HepG2 (cell line): ENCODE measurements around the gene STKLD1.

Source experiments
- CBX1 ChIP-seq: IDR thresholded peaks from one replicate; pipeline ENCODE4 v1.6.1; 2016; ENCODE audit warnings: antibody characterized with exemption, low read depth
- CTCF ChIP-seq: sonication (generic); formaldehyde crosslinking; IDR thresholded peaks from 2 replicates; pipeline ENCODE4 v1.5.0; 2020; ENCODE audit warnings: mild to moderate bottlenecking, missing genetic modification reagents, moderate library complexity
- HES4 ChIP-seq: sonication (generic); formaldehyde crosslinking; IDR thresholded peaks from 2 replicates; pipeline ENCODE4 v1.9.0; 2021; ENCODE audit warnings: mild to moderate bottlenecking, missing genetic modification reagents, borderline replicate concordance
- KAT8 ChIP-seq: IDR thresholded peaks from 2 replicates; pipeline ENCODE4 v1.6.1; 2016; ENCODE audit warnings: missing genetic modification reagents, missing compliant biosample characterization
- ZSCAN29 ChIP-seq: sonication (generic); formaldehyde crosslinking; conservative IDR thresholded peaks from 2 replicates; pipeline ENCODE4 v1.4.0; 2020; ENCODE audit warnings: mild to moderate bottlenecking, missing genetic modification reagents

GRCh38 chr9:133370685-133371084 is 5.5 kb upstream of the STKLD1 start:
- TF ChIP-seq KAT8 (no peak), ZSCAN29 (CRISPR knock-in tag) (no peak), HES4 (CRISPR knock-in tag) (no peak), CTCF (CRISPR knock-in tag) (no peak), CBX1 (no peak)
